Glutamatergic neuron (in vitro differentiated cells): ENCODE measurements around the gene AUTS2. TPM values are rescaled to one million over a fixed set of nuclear protein-coding genes. Genes with fewer than 3 reads are reported as not detected.

Source experiments
- DNase-seq: peaks from one replicate; pipeline ENCODE4 v3.0.0; 2022
- H3K27ac Mint-ChIP-seq: one replicate; pipeline ENCODE4 v1.8.0; 2020; ENCODE audit warnings: mild to moderate bottlenecking, mixed read lengths, inconsistent platforms; ENCODE audit not compliant: unreplicated experiment
- H3K27me3 Mint-ChIP-seq: one replicate; pipeline ENCODE4 v1.8.0; 2020; ENCODE audit warnings: mild to moderate bottlenecking, moderate library complexity, mixed read lengths, inconsistent platforms; ENCODE audit not compliant: unreplicated experiment
- H3K36me3 Mint-ChIP-seq: one replicate; pipeline ENCODE4 v1.8.0; 2020; ENCODE audit warnings: mild to moderate bottlenecking, mixed read lengths, inconsistent platforms; ENCODE audit not compliant: unreplicated experiment
- H3K4me1 Mint-ChIP-seq: one replicate; pipeline ENCODE4 v1.8.0; 2020; ENCODE audit warnings: mild to moderate bottlenecking, low read depth, mixed read lengths, inconsistent platforms; ENCODE audit not compliant: unreplicated experiment
- H3K4me3 Mint-ChIP-seq: one replicate; pipeline ENCODE4 v1.8.0; 2020; ENCODE audit warnings: mild to moderate bottlenecking, mixed read lengths, inconsistent platforms; ENCODE audit not compliant: unreplicated experiment
- H3K9me3 Mint-ChIP-seq: one replicate; pipeline ENCODE4 v1.8.0; 2020; ENCODE audit warnings: mild to moderate bottlenecking, moderate library complexity, mixed read lengths, inconsistent platforms; ENCODE audit not compliant: unreplicated experiment
- total RNA-seq: library from RNA; stranded (reverse); fragmentation: NEBNext Ultra II Directional; extraction: Animal tissue kit (Norgen Biotek cat#: 25700); gene quantifications from one replicate; pipeline ENCODE4 v1.2.1, GENCODE V29; 2021; ENCODE audit not compliant: unreplicated experiment
- TF ChIP-seq, protein P1 (sequence below): fragments of 200-600 bp; sonication (generic); IDR thresholded peaks from one replicate; pipeline ENCODE4 v1.5.0; 2021; ENCODE audit not compliant: partially characterized antibody, unreplicated experiment

AUTS2 gene
- total RNA-seq, 1 donor from 2014 or later, result 300 TPM

DNA sequence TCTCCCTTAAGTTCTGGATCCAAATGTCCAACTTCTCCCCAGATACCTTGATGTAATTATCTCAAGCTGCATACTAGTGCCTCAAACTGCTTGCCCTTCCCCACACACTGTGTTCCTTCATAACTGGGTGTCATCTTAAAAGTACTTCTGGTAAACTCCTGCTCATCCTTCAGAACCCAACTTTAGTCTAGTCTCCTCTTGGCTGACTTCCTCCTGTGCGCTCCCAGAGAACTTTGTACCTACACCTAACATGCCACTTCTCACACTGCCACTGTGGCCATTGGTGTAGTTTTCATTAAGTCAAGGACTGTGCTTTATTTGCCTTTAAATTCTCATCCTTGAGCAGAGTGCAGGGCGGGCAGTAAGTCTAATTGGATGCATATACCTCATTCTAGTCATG, 958.5 kb downstream of the AUTS2 start:
- DNase-seq, result no peak
- Mint-ChIP-seq H3K27me3 (peaks cover 21% of the 10 kb centered on the region), H3K4me3 (peak overlapping the region; percentile 32), H3K9me3 (peaks cover 33% of the 10 kb centered on the region), H3K27ac (peak overlapping the region; percentile 79), H3K36me3 (peaks cover 21% of the 10 kb centered on the region), H3K4me1 (peaks cover 35% of the 10 kb centered on the region)
- TF ChIP-seq, protein P1, sequence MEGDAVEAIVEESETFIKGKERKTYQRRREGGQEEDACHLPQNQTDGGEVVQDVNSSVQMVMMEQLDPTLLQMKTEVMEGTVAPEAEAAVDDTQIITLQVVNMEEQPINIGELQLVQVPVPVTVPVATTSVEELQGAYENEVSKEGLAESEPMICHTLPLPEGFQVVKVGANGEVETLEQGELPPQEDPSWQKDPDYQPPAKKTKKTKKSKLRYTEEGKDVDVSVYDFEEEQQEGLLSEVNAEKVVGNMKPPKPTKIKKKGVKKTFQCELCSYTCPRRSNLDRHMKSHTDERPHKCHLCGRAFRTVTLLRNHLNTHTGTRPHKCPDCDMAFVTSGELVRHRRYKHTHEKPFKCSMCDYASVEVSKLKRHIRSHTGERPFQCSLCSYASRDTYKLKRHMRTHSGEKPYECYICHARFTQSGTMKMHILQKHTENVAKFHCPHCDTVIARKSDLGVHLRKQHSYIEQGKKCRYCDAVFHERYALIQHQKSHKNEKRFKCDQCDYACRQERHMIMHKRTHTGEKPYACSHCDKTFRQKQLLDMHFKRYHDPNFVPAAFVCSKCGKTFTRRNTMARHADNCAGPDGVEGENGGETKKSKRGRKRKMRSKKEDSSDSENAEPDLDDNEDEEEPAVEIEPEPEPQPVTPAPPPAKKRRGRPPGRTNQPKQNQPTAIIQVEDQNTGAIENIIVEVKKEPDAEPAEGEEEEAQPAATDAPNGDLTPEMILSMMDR, result no peak

DNA sequence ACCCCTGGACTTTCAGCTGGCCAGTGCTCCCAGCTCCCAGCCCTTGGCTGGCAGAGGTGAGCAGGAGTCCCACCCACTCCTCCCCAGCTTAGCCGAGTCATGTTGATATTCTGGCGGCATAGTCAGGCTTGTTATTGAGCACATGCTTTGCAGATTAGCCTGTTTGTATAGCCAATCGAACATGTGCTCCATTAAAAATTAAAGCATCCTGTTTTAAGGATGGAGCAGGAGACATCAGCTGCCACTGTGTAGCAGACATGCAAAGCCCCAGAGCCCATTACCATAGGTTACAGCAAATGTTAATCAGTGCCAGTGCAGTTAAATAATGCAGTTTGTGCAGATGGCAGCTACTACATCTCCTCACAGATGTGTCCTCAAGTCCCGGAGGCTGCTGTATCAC, 959.1 kb downstream of the AUTS2 start:
- H3K27ac Mint-ChIP-seq, result peak overlapping the region; percentile 91
- peaks cover 35% of the 10 kb centered on the region for H3K4me1 Mint-ChIP-seq
- peak overlapping the region; percentile 17 for H3K4me3 Mint-ChIP-seq
- peak; percentile 42 for DNase-seq
- TF ChIP-seq, protein P1, result no peak
- peaks cover 21% of the 10 kb centered on the region for H3K36me3 Mint-ChIP-seq
- peaks cover 33% of the 10 kb centered on the region for H3K9me3 Mint-ChIP-seq
- H3K27me3 Mint-ChIP-seq, result peaks cover 21% of the 10 kb centered on the region

DNA sequence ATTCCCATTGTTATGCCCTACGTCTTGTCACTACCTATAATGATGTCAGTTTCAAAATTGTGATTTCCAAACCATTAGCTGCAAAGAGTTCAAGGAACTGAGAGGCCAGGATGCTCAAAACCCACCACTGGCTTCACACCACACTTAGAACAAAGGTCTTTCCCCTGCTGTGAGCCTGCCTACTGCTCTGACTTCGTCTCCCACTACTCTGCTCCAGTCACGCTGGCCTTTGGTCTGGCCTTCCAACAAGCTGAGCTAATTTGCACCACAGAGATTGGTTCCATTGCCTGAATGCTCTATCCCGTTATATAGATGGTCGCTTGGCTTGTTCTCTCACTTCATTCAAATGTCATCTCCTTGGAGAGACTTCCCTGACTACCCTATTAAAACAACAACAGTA, 961.5 kb downstream of the AUTS2 start:
- Mint-ChIP-seq H3K27ac (no peak overlapping the region), H3K36me3 (peaks cover 21% of the 10 kb centered on the region), H3K4me3 (no peak overlapping the region), H3K9me3 (peaks cover 33% of the 10 kb centered on the region), H3K4me1 (peaks cover 34% of the 10 kb centered on the region), H3K27me3 (peaks cover 21% of the 10 kb centered on the region)
- no peak for DNase-seq
- TF ChIP-seq, protein P1, result no peak

DNA sequence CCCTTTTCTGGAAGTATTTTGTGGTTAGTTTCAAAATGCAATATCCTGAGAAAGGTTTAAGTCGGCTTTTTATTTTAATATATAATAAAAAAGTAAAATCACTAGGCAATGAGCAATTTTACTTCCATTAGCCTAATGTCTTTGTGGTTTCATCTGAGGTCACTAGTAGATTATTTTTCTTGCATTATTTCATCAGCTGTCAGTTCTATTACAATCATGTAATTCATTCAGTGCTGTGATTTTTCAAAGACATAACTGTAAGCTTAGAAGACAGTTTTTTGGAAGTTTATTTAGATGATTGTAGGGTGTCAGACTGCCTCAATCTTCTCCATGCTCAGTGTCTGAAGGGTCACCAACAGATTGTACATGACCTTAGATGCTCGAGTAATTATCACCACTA, 965.7 kb downstream of the AUTS2 start:
- Mint-ChIP-seq H3K4me1 (peaks cover 36% of the 10 kb centered on the region), H3K36me3 (peaks cover 19% of the 10 kb centered on the region), H3K27me3 (peaks cover 4% of the 10 kb centered on the region), H3K27ac (no peak overlapping the region), H3K9me3 (peaks cover 13% of the 10 kb centered on the region), H3K4me3 (no peak overlapping the region)
- TF ChIP-seq, protein P1, result no peak
- no peak for DNase-seq

DNA sequence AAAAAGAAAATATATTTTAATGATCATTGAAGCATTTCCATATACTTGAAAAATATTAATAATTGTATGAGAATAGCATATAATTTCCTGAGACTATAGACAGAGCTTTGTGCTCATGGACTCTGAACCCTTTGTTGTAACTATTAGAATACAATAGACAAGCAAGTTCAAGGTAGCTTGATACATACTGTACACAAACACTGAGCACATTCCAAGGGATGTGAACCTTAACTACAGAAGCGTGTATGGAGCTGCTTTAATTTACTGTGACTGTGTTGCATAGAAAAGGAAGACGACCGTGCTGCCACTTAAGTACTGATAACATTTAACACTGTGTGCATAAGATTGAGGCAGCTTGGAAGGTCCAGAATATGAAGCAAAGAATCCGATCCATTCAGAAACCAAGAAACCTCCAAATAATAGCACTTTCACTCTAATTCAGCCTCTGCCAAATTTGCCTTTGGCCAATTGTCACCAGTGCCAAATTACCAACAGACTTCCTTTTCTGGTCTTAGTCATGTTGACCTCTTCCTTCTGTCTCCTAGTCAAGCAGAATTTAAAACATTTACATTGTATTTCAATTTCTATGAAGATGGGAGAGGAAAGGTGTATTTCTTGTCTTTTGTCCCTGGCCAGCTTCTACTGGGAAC, 967.6 kb downstream of the AUTS2 start:
- H3K9me3 Mint-ChIP-seq, result peaks cover 6% of the 10 kb centered on the region
- H3K36me3 Mint-ChIP-seq, result peaks cover 4% of the 10 kb centered on the region
- peaks cover 4% of the 10 kb centered on the region for H3K27me3 Mint-ChIP-seq
- H3K4me3 Mint-ChIP-seq, result no peak overlapping the region
- TF ChIP-seq, protein P1, result no peak
- DNase-seq, result no peak
- no peak overlapping the region for H3K27ac Mint-ChIP-seq
- H3K4me1 Mint-ChIP-seq, result peaks cover 52% of the 10 kb centered on the region
